ENCODE measurements around the gene KCNK10.

Gene KCNK10

DNA sequence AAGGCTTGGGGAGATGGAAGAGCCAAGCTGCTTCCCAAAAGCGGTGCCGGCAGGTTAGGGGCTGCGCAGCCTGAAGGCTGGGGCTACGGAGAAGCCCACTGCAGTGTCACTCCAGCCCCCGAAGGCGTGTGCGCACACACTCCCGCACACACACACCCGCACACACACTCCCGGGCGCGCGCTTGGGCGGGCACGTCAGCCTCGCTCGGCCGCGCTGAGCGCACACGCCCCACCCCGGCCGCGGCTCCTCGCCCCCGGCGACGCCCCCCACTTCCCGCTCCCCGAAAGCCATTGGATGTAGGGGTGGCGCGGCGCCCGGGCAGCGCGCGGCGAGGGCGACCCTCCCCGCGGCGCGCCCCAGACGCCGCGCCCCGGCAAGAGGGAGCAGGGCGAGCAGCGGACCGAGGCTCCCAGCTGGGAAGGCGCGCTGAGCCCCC lies at the start of gene KCNK10:
Gene KCNK10 (minus strand): TSS at position 184 of the 437 bp plus-strand sequence. CDS start 471 bp downstream, outside the sequence.
- no peak for FAIRE-seq

DNA sequence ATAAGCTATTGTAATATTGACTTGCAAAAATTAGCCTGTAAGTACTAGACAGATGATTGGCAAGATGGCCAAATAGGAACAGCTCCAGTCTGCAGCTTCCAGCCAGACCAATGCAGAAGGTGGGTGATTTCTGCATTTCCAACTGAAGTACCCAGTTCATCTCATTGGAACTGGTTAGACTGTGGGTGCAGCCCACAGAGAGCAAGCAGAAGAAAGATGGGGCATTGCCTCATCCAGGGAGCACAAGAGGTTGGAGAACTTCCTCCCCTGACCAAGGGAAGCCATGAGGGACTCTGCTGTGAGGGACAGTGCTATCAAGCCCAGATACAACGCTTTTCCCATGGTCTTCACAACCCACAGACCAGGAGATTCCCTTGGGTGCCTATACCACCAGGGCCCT lies 46.4 kb upstream of the KCNK10 start:
- FAIRE-seq: no peak

DNA sequence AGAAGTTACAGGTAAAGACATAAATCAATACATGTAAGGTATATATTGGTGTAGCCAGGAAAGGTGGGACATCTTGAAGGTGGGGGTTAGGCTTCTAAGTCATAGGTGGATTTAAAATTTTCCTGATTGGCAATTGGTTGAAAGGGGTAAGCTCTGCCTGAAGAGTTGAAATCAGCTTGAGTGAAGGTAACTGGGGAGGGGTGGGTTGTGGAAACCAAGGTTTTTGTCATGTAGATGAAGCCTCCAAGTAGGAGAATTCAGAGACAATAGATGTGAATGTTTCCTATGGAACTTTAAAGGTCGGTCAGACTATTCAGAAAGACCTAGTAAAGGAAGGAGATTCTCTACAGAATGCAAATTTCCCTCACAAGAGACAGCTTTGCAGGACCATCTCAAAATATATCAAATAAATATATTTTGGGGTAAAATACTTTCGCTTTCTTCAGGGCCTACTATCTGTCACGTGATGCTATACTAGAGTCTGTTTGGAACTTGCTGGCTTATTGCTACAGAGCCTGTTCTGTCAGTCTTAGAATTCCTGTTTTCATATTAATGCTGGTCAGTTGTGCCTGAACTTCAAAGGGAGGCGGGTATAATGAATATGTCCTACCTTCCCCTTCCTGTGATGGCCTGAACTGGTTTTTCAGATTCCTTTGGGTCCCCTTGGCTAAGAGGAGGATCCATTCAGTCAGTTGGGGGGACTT lies 41.8 kb upstream of the KCNK10 start:
- FAIRE-seq: no peak

DNA sequence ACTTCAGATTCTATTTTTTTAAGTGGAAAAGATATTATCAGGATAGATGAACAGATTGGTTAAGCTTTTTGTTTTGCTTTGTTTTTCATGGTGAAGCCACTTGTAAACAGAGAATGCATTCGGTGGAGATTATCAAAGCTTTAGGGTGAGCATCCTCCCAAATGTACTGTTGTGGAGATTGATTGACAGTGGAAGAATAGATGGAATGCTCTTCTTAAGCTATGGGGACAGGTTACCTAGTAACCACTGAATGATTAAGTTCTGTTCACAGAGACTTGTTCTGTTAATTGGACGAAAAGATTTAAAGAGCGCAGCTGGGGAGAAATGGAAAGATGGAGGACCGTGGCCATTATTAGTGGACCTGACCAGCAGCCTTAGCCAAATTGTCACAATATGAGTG lies 40.6 kb upstream of the KCNK10 start:
- no peak for FAIRE-seq

DNA sequence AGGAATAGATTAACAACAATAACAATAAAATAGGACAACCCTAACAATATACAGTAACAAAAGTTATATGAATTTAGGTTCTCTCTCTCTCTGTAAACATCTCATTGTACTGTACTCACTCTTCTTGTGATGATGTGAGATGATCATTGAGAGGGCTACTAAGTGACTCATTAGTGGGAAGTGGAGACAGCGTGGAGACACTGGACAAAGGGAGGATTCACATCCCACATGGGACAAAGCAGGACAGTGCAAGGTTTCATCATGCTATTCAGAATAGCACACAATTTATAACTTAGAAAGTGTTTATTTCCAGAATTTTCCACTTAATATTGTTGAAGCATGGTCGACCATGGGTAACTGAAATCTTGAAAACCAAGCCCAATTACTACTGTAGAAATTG lies 36.4 kb upstream of the KCNK10 start:
- no peak for FAIRE-seq

GRCh38 chr14:88354358-88354757 lies 31.3 kb upstream of the KCNK10 start:
- FAIRE-seq: no peak

DNA sequence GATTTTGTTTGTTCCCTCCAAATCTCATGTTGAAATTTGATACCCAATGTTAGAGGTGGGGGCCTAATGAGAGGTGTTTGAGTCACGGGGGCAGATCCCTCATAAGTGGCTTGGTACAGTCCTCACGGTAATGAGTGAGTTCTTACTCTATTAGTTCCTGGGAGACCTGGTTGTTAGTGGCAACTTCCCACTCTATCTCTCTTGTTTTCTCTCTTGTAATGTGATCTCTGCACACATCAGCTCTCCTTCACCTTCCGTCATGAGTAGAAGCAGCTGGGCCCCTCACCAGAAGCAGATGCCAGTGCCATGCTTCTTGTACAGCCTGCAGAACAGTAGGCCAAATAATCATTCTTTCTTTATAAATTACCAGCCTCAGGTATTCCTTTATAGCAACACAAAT lies 29.6 kb upstream of the KCNK10 start:
- no peak for FAIRE-seq

DNA sequence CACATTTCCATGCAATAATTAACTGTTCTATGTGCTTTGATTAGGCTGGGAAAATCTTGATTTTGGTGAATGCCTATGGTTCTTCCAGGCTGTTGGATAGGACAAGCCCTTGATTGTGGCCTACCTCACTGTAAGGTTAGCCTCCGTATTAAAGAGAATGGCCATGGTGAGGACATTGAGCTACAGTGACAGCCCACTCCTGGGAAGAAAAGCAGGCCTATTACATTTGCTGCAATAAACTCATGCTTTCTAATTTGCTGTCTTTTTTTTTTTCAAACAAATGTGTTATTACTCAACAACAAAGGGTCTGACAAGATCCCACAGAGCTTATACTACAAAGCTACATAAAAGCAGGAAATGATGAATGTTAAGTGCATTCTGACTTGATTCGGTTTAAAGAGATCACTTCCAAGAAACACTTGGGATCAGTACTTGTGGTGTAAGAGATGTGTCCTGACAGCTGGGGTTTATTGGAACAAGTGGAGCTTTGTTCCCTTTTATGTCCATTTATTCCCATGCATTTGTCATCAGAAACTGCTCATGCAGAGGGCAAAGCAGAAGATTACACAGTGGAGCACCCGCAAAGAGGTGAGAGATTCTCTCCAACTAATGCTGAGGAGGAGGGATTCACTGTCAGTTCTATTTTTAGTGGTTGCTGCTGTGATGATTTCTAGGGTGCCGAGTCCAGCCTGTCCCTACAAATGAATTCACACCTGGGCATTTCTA lies 29.1 kb upstream of the KCNK10 start:
- FAIRE-seq: no peak

- FAIRE-seq: no peak
These were observed 25.5 kb upstream of the KCNK10 start for GRCh38 chr14:88348546-88348945.

DNA sequence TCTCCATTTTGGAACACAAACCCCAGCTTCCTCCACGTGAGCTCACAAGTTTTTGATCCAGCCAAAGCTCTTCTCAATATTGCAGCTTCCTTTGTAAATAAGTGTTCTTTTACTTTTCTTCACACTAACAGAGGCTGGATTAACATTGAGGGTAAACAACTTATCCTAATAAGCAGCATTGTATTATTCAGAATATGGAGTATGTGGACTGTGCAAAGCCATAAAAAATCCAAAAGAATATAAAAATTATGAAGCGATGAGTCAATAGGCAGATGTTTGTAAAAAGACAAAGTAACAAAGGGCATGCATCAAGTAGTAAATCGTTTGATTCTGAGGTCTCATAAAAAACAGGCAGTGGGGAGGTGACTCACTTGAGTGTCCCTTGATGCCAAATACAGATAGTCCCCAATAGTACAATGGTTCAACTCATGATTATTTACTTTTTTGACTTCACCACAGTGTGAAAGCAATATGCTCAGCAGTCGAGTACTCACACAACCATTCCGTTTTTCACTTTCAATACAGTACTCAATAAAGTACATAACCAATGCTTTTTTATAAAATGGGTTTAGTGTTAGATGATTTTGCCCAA lies 23.1 kb upstream of the KCNK10 start:
- no peak for FAIRE-seq

DNA sequence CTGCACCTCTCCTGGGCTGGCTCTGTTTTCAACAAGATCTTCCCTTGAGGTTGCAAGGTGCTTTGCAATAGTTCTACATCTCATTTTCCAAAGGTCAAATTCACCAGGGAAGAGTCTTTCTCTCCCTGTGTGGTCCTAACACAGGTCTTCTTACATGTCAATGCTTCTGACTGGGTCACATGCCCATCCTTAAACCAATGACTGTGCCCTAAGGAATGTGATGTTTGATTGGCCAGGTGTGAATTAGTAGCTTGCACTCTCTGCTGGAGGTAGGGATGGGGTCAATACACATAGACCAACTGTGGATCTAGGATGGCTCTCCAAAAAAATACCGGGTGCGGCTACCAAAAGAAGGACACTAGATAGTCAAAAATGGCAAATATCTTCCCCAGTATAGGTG lies 19.9 kb upstream of the KCNK10 start:
- FAIRE-seq: no peak

GRCh38 chr14:88340357-88340756 lies 17.3 kb upstream of the KCNK10 start:
- FAIRE-seq: peak; percentile 98

GRCh38 chr14:88333036-88333435 lies 10.0 kb upstream of the KCNK10 start:
- no peak for FAIRE-seq

GRCh38 chr14:88327497-88327896 lies 4.4 kb upstream of the KCNK10 start:
- FAIRE-seq: no peak

DNA sequence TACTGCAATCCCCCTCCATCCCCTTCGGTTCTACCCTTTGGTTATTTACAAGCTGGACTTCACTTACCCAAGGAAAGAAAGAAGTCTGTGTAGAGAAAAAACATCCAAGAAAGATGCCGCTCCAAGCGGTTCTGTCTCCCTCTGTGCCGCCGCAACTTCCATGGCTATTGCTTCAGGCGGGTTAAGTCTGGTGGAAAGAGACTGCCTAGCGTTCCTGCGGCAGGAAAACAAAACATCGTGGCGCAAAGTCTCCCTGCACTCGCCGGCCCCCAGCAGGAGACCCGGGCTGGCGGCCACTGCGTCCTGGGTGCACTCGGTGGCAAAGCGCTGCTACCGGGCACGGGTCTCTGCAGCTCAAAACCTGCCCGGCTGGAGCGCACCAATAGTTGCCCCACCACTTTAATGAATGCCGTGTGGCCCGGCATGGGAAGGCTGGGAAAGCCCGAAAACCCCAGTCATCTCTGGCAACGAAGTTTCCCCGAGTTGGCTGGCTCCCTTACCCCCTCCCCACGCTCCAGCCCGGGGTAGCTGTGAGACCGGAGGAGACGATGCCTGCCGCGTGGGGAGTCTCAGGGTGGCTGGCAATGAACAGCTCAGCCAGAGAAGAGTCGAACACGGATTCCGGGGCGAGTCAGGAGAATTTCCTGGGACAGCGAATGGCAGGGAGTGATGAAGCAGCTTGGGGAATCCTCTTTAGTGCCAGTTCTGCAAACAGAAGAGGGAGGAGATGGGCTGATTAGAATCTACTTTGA lies 3.5 kb upstream of the KCNK10 start:
- no peak for FAIRE-seq

DNA sequence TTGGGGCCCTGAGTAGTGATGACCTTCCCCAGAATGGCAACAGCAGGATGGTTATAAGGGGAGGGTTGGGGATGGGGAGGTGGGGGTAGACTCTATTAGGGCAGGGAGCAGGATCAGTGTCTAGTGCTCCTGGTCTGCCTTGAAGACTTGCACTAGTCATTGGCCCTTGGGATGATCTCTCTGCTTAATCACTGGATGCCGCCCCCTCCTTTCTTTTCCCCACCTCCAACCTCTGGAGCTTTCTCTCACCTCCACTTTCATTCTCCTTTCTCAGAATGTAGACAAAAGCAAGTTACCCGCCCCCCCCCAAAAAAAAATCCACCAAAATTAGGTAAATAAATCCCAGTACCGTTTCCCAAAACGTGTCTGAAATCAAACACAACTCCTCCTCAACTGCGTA lies 2.8 kb upstream of the KCNK10 start:
- FAIRE-seq: no peak

DNA sequence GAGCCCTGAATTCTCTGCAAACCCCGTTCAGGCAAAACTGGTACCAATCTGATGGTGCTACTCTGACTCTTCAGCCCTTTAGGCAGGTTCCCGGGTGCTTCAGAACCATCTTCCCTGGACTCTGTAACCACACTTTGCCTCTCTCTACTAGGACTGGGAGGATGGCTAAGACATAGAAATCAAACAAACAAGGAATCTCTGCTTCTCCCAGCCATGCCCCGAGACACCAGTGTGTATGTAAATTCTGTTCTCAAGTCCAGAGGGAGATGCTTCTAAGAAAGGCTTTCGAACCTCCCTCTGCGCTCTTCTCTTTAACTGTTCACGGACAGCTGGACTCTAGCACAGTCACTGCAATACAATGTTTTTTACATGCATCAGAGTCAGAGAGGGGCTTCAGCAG lies 1.9 kb upstream of the KCNK10 start:
- FAIRE-seq: no peak

- FAIRE-seq: no peak
These were observed 1.4 kb upstream of the KCNK10 start for GRCh38 chr14:88324491-88324890.

DNA sequence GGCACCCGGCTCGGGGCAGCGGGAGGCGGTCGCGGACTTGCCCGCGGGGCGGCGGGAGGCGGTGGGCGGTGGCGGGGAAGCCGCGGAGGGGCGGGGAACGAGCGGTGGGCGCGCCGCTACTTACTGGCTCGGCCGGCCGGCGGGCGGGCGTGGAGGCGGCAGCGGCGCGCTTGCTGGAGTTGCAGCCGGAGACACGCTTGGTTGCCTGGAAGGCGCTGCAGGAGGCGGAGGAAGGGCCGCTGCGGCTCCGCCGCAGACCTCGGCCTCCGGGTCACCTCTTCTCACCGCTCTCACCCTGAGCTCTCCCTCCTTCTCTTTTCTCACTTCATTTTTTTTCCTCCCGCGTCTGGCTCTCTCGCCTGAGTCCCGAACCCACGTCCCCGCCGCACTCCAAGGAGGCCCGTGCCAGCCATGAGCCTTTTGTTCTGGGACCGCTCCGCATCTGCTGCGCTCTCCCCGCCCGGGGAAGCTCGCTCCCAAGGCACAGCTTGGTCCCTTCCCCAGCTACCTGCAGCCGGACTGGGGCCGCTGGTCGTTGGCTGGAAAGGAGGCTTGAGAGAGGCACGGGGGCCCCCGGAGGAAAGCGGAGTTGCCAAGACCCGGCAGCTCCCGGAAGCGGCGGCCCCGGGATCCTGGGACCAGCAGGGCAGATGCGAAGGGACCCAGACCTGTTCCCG lies 592 bp upstream of the KCNK10 start:
- no peak for FAIRE-seq

DNA sequence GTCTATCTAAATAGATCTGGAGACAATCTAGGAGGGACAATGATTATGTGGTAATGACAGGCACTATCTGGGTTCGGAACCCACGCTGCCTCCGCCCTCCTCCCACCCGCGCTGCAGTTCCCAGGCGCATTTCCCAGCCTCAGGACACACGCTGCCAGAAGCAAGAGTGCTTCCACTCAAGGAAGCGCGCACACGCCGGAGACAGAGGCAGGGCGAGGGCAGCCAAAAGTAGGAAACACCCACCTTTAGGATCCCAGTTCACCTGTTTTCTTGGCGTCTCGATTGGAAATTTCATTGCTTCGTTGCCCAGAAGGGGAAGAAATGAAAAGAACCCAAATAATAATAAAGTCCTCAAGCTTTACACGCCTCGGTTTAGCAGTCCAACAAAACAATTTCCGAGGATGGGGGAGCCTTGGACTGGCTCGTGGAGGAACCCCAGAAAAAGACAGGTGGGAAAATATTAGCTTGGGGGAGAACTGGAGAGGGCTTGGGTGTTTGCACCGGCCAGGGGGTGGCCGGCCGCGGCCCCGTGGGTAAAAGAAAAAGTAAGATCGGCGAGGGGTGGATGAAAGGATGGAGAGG lies 474 bp downstream of the KCNK10 start:
- no peak for FAIRE-seq

GRCh38 chr14:88321692-88322503 lies 1.2 kb downstream of the KCNK10 start:
- FAIRE-seq: no peak
